Measurements from ENCODE around the gene MT1E.

- TF ChIP-seq CTCF (IDR thresholded peaks at IDR 0.05) (no peak), POLR2A (IDR thresholded peaks at IDR 0.05) (no peak)
These were observed 19.5 kb upstream of the MT1E start for GRCh38 chr16:56606071-56606475.

All from adrenal gland (tissue), 5 donors.